Measurements from ENCODE around the gene SLC37A1. TPM values are rescaled to one million over a fixed set of nuclear protein-coding genes. Genes with fewer than 3 reads are reported as not detected.
"Not testable (repeated sequence)": the region's sequence is repeated elsewhere in the genome, so short reads cannot be mapped to it uniquely, and the experiment has no call there.

The SLC37A1 gene
- total RNA-seq, 2 experiments from 2014 or later: 12.8 to 14.9 TPM

GRCh38 chr21:42624095-42624790 lies 110.6 kb downstream of the SLC37A1 start:
- Mint-ChIP-seq H3K27ac (no peak overlapping the region), H3K4me3 (no peak overlapping the region), H3K9me3 (no peaks in the 10 kb centered on the region), H3K36me3 (ENCODE audit: low read depth) (no peaks in the 10 kb centered on the region), H3K27me3 (no peaks in the 10 kb centered on the region), H3K4me1 (ENCODE audit: low read depth) (no peaks in the 10 kb centered on the region)
- TF ChIP-seq CTCF (IDR thresholded peaks at IDR 0.05): no peak
- POLR2A ChIA-PET: no interaction called here
- CTCF ChIA-PET: interaction anchor here (1.2 kb wide), 2 partner anchors 31 to 194 kb away, joined by 4 to 5 read pairs; no protein-coding TSS in a partner anchor
- no peak for ATAC-seq
- no peak for DNase-seq
- intact Hi-C loops (cut with micrococcal nuclease): no loop called here

- H3K4me3 Mint-ChIP-seq: no peak overlapping the region
- ChIA-PET POLR2A (no interaction called here), CTCF (interaction anchor here (1.2 kb wide), 1 partner anchor 32 kb away, joined by 5 read pairs; no protein-coding TSS in a partner anchor)
- ATAC-seq: no peak
- no peak overlapping the region for H3K27ac Mint-ChIP-seq
- H3K27me3 Mint-ChIP-seq: no peaks in the 10 kb centered on the region
- intact Hi-C loops (cut with micrococcal nuclease): no loop called here
- H3K9me3 Mint-ChIP-seq: no peaks in the 10 kb centered on the region
- no peak for TF ChIP-seq CTCF (IDR thresholded peaks at IDR 0.05)
- DNase-seq: no peak
- H3K4me1 Mint-ChIP-seq (ENCODE audit: low read depth): no peaks in the 10 kb centered on the region
- H3K36me3 Mint-ChIP-seq (ENCODE audit: low read depth): no peaks in the 10 kb centered on the region
Measured at GRCh38 chr21:42624936-42625335, 111.3 kb downstream of the SLC37A1 start.

- ChIA-PET POLR2A (interaction anchor here (0.9 to 1.1 kb wide), 3 partner anchors 12 to 40 kb away, joined by 3 read pairs; partner anchors contain the start of gene PDE9A), CTCF (interaction anchor here (0.8 to 0.9 kb wide), 2 partner anchors 32 to 166 kb away, joined by 3 read pairs; no protein-coding TSS in a partner anchor)
- ATAC-seq (no peak), DNase-seq (no peak)
- peaks cover 3% of the 10 kb centered on the region for H3K4me1 Mint-ChIP-seq (ENCODE audit: low read depth)
- no peak for TF ChIP-seq CTCF (IDR thresholded peaks at IDR 0.05)
- H3K36me3 Mint-ChIP-seq (ENCODE audit: low read depth): no peaks in the 10 kb centered on the region
- H3K27me3 Mint-ChIP-seq: no peaks in the 10 kb centered on the region
- H3K4me3 Mint-ChIP-seq: no peak overlapping the region
- H3K9me3 Mint-ChIP-seq: no peaks in the 10 kb centered on the region
- intact Hi-C loops (cut with micrococcal nuclease): no loop called here
- no peak overlapping the region for H3K27ac Mint-ChIP-seq
Measured at GRCh38 chr21:42626171-42626570, 112.5 kb downstream of the SLC37A1 start.

GRCh38 chr21:42627527-42628289 lies 114.1 kb downstream of the SLC37A1 start:
- Mint-ChIP-seq H3K36me3 (ENCODE audit: low read depth) (no peaks in the 10 kb centered on the region), H3K27me3 (no peaks in the 10 kb centered on the region), H3K4me1 (ENCODE audit: low read depth) (peaks cover 5% of the 10 kb centered on the region), H3K27ac (no peak overlapping the region), H3K9me3 (no peaks in the 10 kb centered on the region), H3K4me3 (no peak overlapping the region)
- ATAC-seq (no peak), DNase-seq (no peak)
- ChIA-PET POLR2A (no interaction called here), CTCF (interaction anchor here (0.6 kb wide), 1 partner anchor 21 kb away, joined by 3 read pairs; no protein-coding TSS in a partner anchor)
- TF ChIP-seq CTCF (IDR thresholded peaks at IDR 0.05): no peak
- intact Hi-C loops (cut with micrococcal nuclease): no loop called here

GRCh38 chr21:42628466-42629061 lies 114.9 kb downstream of the SLC37A1 start:
- intact Hi-C loops (cut with micrococcal nuclease): not testable (repeated sequence)

More at GRCh38 chr21:42628466-42629061, 114.9 kb downstream of the SLC37A1 start:
- H3K4me1 Mint-ChIP-seq (ENCODE audit: low read depth); H3K4me3 Mint-ChIP-seq; H3K36me3 Mint-ChIP-seq (ENCODE audit: low read depth); H3K27me3 Mint-ChIP-seq; H3K27ac Mint-ChIP-seq; H3K9me3 Mint-ChIP-seq; POLR2A ChIA-PET; DNase-seq; ATAC-seq; CTCF ChIA-PET: not testable (repeated sequence)
